ENCODE measurements around the gene GRIA3.
"Not testable (repeated sequence)": the region's sequence is repeated elsewhere in the genome, so short reads cannot be mapped to it uniquely, and the experiment has no call there.

The GRIA3 gene

DNA sequence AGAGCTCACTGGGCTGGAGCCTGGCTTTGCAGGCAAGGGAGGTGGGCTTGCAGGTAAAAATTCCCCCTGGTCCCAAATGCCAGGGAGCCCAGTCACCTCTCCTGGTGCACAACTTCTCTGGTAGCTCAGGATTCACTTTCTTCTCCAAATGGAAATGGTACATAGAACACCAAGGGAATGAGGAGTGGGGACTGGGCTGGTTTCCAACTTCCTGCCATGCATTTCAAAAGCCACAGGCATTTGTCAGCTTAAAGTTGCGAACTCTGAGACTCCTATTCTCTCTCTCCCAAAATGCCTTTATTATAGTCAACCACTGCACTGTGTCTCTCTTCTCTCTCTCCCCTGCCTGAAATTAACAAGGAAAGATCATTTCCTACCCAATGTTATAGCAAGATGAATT is 177.3 kb downstream of the GRIA3 start (continued):
- TF ChIP-seq, protein P1, sequence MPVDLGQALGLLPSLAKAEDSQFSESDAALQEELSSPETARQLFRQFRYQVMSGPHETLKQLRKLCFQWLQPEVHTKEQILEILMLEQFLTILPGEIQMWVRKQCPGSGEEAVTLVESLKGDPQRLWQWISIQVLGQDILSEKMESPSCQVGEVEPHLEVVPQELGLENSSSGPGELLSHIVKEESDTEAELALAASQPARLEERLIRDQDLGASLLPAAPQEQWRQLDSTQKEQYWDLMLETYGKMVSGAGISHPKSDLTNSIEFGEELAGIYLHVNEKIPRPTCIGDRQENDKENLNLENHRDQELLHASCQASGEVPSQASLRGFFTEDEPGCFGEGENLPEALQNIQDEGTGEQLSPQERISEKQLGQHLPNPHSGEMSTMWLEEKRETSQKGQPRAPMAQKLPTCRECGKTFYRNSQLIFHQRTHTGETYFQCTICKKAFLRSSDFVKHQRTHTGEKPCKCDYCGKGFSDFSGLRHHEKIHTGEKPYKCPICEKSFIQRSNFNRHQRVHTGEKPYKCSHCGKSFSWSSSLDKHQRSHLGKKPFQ (tag by site-specific recombination; IDR thresholded peaks at IDR 0.05) = no peak
- TF ChIP-seq SP3 (tag by site-specific recombination; IDR thresholded peaks at IDR 0.05) = no peak
- no peak for TF ChIP-seq ZFP41 (tag by site-specific recombination; IDR thresholded peaks at IDR 0.05; ENCODE audit: borderline replicate concordance)
- TF ChIP-seq, protein P2, sequence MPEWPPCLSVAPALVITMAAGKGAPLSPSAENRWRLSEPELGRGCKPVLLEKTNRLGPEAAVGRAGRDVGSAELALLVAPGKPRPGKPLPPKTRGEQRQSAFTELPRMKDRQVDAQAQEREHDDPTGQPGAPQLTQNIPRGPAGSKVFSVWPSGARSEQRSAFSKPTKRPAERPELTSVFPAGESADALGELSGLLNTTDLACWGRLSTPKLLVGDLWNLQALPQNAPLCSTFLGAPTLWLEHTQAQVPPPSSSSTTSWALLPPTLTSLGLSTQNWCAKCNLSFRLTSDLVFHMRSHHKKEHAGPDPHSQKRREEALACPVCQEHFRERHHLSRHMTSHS (tag by site-specific recombination; IDR thresholded peaks at IDR 0.05) = no peak
- TF ChIP-seq ZNF626 (tag by site-specific recombination; IDR thresholded peaks at IDR 0.05) = no peak

DNA sequence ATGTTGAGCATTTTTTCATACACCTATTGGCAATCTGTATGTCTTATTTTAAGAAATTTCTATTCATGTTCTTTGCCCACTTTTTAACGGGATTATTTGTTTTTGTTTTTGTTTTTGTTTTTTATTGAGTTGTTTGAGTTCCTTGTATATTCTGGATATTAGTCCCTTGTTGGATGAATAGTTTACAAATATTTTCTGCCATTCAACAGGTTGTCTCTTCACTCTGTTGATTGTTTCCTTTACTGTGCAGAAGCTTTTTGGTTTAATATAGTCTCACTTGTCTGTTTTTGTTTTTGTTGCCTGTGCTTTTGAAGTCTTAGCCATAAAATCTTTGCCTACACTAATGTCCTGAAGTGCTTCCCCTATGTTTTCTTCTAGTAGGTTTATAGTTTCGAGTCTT is 202.1 kb downstream of the GRIA3 start:
- H3K4me1 ChIP-seq (ENCODE audit: control insufficient read depth, insufficient read depth, low read length); POLR2A ChIA-PET; H3K27ac ChIP-seq (ENCODE audit: extremely low read depth, low read depth, low read length); H3K4me3 ChIP-seq (ENCODE audit: low read depth, low read length); CTCF ChIA-PET; H3K9me3 ChIP-seq (ENCODE audit: control insufficient read depth, insufficient read depth, low read depth, low read length); H3K36me3 ChIP-seq (ENCODE audit: control insufficient read depth in 2 of 2, insufficient read depth in 1 of 2, low read length in 2 of 2): not testable (repeated sequence)
- TF ChIP-seq SCRT2 (tag by site-specific recombination; IDR thresholded peaks at IDR 0.05) = peak; percentile 66
- peak; percentile 77; the same call in 1 of the 2 replicates for TF ChIP-seq SCRT1 (tag by site-specific recombination; IDR thresholded peaks at IDR 0.05; ENCODE audit: borderline replicate concordance)

DNA sequence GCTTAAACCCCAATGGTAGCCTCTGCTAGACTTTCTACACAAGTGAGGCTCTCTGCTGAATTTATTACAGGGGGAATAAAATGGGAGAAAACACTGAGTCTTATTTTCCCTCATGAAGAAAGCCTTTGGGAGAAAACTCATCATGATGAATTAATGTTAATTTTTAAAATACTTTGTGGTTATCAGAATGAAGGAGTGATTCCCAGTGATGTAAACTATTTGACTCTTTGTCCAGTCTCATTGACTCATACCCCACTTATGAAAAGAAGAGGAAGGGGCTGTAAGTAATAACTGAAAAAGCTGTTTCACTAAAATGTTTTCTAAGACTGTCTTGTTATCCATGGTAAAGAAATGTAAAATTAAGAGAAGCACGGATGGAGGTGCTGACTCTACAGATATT is 208.8 kb downstream of the GRIA3 start:
- Histone ChIP-seq H3K9me3 (ENCODE audit: control insufficient read depth, insufficient read depth, low read depth, low read length) (no peaks in the 10 kb centered on the region), H3K27ac (ENCODE audit: extremely low read depth, low read depth, low read length) (no peak overlapping the region), H3K4me1 (ENCODE audit: control insufficient read depth, insufficient read depth, low read length) (no peaks in the 10 kb centered on the region), H3K4me3 (ENCODE audit: low read depth, low read length) (no peak overlapping the region), H3K36me3 (ENCODE audit: control insufficient read depth in 2 of 2, insufficient read depth in 1 of 2, low read length in 2 of 2) (no peaks in the 10 kb centered on the region)
- TF ChIP-seq ZNF214 (tag by site-specific recombination; IDR thresholded peaks at IDR 0.05; ENCODE audit: borderline replicate concordance) = no peak
- no peak for TF ChIP-seq KLF10 (tag by site-specific recombination; IDR thresholded peaks at IDR 0.05)
- no peak for TF ChIP-seq ZNF701 (tag by site-specific recombination; IDR thresholded peaks at IDR 0.05)
- TF ChIP-seq TRIM28 (IDR thresholded peaks at IDR 0.05; ENCODE audit: borderline replicate concordance, low read length) = no peak
- TF ChIP-seq ZNF843 (tag by site-specific recombination; IDR thresholded peaks at IDR 0.05) = no peak
- TF ChIP-seq, protein P3, sequence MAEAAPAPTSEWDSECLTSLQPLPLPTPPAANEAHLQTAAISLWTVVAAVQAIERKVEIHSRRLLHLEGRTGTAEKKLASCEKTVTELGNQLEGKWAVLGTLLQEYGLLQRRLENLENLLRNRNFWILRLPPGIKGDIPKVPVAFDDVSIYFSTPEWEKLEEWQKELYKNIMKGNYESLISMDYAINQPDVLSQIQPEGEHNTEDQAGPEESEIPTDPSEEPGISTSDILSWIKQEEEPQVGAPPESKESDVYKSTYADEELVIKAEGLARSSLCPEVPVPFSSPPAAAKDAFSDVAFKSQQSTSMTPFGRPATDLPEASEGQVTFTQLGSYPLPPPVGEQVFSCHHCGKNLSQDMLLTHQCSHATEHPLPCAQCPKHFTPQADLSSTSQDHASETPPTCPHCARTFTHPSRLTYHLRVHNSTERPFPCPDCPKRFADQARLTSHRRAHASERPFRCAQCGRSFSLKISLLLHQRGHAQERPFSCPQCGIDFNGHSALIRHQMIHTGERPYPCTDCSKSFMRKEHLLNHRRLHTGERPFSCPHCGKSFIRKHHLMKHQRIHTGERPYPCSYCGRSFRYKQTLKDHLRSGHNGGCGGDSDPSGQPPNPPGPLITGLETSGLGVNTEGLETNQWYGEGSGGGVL (tag by site-specific recombination; IDR thresholded peaks at IDR 0.05) = no peak
- TF ChIP-seq ZFP69B (tag by site-specific recombination; IDR thresholded peaks at IDR 0.05) = no peak
- TF ChIP-seq, protein P4, sequence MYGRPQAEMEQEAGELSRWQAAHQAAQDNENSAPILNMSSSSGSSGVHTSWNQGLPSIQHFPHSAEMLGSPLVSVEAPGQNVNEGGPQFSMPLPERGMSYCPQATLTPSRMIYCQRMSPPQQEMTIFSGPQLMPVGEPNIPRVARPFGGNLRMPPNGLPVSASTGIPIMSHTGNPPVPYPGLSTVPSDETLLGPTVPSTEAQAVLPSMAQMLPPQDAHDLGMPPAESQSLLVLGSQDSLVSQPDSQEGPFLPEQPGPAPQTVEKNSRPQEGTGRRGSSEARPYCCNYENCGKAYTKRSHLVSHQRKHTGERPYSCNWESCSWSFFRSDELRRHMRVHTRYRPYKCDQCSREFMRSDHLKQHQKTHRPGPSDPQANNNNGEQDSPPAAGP (tag by site-specific recombination; IDR thresholded peaks at IDR 0.05) = no peak
- no peak for TF ChIP-seq ZNF629 (tag by site-specific recombination; IDR thresholded peaks at IDR 0.05)
- no peak for TF ChIP-seq SP7 (tag by site-specific recombination; IDR thresholded peaks at IDR 0.05)
- no peak for TF ChIP-seq ZNF133 (tag by site-specific recombination; IDR thresholded peaks at IDR 0.05)
- POLR2A ChIA-PET = no interaction called here
- CTCF ChIA-PET = no interaction called here
